GM18870 (cell line): ENCODE results near the gene CDYL.

Source experiments
- ATAC-seq: cut with Tn5 transposase; IDR thresholded peaks from one replicate; pipeline ENCODE4 v1.9.1; 2021; ENCODE audit warnings: moderate library complexity; ENCODE audit not compliant: unreplicated experiment

Gene CDYL

DNA sequence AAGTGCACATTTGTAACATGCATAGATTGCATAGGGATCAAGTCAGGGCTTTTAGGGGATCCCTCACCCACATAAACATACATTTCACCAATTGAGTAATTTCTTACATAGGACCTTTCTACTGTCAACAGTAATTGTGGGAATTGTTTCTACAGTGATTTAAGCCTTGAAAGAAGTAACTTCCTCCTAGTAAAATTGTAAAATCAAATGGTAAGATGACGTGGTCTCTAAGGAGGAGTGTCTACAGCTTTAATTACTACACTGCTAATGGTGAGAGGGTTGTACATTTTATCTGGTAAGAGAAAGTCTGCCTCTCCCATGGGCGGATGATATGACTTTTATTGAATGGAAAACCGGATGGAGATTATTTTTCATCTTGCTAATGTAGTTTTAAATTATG is 129.6 kb downstream of the CDYL start:
- ATAC-seq, result no peak

DNA sequence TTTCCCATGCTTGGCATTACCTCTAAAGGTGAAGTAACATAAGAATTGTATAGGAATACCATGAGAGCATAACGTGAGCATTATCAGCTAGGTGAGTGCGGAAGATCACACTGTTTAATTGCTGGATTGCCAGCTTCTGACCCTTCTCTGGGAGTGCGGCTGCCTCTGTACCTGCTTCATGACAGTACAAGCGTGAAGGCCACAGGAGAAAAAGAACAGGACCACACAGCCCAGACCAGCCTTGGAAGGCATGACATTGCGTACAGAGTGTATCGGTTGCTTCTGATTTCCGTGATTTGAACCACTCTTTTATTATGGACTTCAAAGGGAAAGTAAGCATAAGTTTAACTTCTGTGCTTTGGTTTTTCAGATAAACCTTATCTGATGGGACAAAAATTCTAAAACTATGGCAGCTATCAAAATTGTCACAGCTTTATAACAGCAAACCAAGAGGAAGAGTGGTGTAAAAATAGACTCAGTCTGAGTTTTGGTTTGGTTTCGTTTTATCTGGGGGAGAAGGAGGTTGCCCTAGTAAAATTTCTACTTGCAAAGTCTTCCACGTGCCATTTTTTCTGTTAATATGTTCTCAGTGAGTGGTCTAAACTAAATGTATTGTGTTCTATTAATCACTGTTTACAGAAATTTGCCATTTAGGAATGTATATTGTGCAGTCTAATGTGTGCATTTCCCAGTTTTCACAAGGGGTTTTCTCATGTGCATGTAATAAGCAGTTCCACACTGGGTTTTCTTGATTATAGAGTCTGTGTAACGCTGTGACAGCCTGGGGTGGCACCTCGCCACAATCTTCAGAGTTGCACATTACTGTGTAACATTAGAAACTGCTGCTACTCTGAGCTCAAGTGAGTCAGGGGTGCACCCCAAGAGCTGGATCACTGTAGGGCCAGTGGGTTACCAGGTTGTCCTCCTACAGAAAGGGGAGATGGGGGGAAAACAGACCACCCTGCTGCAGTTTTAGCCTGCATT is 130.4 kb downstream of the CDYL start:
- no peak for ATAC-seq

GRCh38 chr6:4907602-4908001 is 131.4 kb downstream of the CDYL start:
- no peak for ATAC-seq

DNA sequence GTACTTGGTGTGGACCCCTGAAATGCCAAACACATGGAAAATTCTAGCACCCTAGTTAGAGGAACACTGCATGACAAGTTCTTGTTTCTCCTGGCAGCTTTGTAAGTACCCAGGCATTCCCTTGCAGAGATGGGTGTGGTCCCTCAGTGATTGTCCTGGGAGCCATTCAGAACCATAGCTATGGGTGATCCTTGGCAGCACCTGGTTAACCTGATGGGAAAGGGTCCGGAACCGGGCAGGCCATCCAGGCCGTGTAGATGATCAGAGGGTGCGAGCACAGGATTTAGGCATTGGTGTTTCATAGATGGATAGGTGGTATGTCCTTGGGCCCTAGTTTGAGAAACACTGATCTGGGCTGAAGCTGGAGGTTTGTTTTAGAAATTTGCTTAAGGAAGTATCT is 131.9 kb downstream of the CDYL start:
- ATAC-seq, result no peak

DNA sequence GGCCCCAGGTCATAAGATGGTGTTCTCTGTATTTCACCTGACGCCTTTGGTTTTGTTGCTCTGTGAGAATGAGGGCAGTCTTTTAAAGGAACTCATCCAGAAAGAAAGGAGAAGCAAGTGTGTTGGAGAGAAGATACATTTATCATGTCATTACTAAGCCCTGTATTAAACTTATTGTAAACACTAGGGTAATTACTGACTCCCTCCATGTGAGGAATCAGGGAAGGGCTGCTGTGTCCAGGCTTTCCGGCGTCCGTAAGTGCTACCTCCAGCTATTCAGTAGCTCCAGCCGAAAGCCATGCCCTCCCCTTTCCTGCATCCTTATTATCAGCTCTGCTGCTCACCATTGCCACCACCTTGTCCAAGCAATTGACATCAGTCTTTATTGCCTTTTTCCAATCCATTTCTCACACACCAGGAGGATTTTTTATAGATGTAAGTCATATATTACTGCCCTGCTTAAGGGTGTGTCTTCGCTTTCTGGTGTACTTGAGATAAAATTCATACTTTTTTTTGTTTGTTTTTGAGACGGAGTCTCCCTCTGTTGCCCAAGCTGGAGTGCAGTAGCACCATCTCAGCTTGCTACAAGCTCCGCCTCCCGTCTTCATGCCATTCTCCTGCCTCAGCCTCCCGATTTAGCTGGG is 133.0 kb downstream of the CDYL start:
- no peak for ATAC-seq

GRCh38 chr6:4910037-4910760 is 134.0 kb downstream of the CDYL start:
- no peak for ATAC-seq

GRCh38 chr6:4912559-4912958 is 136.4 kb downstream of the CDYL start:
- ATAC-seq, result no peak

- ATAC-seq, result no peak
Measured at GRCh38 chr6:4913705-4914419, 137.7 kb downstream of the CDYL start.

- ATAC-seq, result no peak
Measured at GRCh38 chr6:4914420-4915159, 138.4 kb downstream of the CDYL start.

DNA sequence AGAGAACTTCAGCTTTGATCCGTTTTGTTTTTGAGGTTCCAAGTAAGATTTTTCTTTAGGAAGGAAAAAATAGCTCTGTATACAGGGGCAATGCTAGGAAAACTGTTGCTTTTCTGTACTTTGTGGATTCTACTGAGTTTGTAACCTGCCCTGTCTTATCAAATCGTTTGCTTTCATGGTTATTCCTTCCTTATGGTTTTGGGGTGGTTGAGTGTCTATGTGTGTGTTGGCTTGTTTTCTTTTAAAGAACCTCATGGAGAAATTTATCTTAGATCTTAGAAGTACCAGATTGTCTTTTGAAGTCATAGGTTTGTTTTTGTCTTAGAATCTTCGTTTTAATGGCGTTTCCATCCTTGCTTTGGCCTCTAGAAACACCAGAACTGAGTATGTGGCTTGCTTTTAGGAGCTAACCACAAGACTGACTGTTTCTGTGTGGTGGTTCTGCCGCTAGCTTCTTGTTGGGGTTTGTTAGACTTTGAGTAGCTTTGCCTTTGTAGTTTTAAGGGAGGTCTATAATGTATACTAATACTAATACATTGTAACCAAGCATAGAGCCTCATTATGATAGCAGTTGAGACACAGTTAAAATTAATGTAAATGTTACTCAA is 140.9 kb downstream of the CDYL start:
- ATAC-seq, result no peak

GRCh38 chr6:4920914-4921410 is 144.8 kb downstream of the CDYL start:
- no peak for ATAC-seq

GRCh38 chr6:4922488-4923037 is 146.4 kb downstream of the CDYL start:
- ATAC-seq, result no peak

- no peak for ATAC-seq
Measured at GRCh38 chr6:4923081-4923480, 146.9 kb downstream of the CDYL start.

- no peak for ATAC-seq
Measured at GRCh38 chr6:4924661-4925271, 148.6 kb downstream of the CDYL start.

DNA sequence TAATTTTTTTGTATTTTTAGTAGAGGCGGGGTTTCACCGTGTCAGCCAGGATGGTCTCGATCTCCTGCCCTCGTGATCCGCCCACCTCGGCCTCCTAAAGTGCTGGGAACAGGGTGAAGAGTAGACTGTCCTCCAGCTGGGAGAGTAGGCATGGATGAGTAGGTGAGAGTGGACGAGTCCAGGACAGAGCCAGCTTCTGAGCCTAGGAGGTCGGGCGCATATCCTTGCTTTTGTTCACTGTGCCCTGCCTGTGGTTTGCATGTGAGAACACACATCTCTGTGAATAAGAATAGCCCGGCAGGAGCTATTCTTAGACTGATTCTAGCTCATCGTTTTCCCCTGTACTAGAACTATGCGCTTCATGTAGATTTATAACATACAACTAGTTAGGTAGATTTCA is 149.4 kb downstream of the CDYL start:
- ATAC-seq, result no peak

DNA sequence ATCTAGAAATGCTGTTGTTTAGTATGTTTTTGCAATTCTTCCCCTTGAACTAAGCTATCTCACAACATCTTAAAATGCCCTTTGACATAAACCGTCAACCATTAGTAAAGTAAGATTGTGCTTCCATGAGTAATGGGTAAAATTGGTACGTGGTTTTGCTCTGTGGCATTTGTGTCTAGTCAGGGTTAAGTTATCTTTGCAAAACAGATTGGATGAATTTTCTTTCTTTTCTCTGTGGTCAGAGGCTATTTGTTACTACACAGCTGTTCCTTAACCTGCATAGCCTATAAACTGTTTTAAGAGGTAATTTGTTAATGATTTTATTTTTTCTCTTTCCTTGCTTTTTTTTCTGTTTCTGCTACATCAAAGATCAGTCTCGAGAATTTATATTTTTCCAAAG is 152.2 kb downstream of the CDYL start:
- ATAC-seq, result no peak

- ATAC-seq, result no peak
Measured at GRCh38 chr6:4929097-4929718, 153.0 kb downstream of the CDYL start.

DNA sequence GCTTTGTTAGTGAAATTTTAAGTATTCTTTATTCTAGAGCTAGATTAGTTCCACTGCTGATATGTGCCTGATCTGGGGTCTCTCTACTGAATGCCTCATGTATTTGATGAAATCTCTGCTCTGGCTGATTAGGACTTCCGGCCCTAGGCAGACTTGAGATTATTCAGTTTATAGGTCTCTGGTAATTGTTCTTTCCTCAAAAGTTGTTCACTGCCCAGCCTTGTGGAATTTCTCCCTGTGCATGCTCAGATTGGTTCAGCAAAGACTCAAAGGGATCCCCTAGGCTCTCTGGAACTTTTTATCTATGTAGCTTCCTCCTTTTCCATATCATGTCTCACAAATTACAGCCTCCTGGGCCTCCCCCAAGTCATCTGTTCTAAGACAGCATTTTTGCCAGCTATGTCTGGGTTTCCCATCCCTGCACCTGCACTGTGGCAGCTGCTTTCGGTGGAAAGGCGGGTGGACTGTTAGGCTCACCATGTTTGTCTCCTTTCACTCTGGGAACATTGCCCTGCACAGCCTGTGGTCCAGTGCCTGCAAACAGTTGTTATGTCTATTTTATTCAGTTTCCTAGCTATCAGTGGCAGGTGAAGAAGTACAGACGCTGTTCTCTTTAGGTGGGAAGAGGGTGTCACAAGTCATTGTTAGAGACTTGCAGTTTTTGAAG is 154.0 kb downstream of the CDYL start:
- ATAC-seq, result no peak
